GM19324 (cell line): ENCODE measurements around the gene RAB44.

ENCODE experiments used
- ATAC-seq: cut with Tn5 transposase; IDR thresholded peaks from one replicate; pipeline ENCODE4 v1.9.1; 2021; ENCODE audit warnings: mild to moderate bottlenecking, moderate library complexity; ENCODE audit not compliant: unreplicated experiment, low FRiP score

The RAB44 gene

DNA sequence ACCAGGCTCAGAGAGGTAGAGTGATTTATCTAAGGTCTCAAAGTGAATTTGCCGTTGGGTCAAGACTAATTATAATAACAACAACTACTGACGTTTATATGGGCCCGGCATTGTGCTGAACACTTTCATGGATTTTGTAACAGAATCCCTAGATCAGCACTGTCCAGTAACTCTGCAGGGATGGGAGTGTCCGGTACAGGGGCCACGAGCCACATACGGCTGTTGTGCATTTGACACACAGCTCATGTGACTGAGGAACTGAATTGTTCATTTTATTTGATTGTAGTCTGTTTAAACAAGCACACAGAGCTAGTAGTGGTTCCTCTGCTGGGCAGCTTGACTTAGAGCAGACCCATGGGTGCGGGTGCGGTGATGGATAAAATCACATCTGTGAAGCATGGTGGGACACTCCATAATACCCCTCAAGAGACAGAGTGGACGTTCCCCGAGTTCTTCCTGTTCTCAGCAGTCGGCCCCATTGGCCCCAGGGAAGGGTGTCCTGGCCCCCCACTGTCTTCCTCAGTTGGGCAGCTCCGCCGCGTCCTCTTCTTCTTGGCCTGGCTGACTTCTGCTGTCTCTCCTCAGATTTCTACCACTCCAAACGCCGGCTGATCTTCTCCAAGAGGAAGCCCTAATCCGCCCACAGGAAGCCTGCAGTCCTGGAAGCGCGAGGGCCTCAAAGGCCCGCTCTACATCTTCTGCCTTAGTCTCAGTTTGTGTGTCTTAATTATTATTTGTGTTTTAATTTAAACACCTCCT, 12.3 kb upstream of the RAB44 start:
- ATAC-seq = no peak

DNA sequence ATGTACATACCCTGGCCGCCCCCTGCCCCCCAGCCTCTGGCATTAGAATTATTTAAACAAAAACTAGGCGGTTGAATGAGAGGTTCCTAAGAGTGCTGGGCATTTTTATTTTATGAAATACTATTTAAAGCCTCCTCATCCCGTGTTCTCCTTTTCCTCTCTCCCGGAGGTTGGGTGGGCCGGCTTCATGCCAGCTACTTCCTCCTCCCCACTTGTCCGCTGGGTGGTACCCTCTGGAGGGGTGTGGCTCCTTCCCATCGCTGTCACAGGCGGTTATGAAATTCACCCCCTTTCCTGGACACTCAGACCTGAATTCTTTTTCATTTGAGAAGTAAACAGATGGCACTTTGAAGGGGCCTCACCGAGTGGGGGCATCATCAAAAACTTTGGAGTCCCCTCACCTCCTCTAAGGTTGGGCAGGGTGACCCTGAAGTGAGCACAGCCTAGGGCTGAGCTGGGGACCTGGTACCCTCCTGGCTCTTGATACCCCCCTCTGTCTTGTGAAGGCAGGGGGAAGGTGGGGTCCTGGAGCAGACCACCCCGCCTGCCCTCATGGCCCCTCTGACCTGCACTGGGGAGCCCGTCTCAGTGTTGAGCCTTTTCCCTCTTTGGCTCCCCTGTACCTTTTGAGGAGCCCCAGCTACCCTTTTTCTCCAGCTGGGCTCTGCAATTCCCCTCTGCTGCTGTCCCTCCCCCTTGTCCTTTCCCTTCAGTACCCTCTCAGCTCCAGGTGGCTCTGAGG, 11.5 kb upstream of the RAB44 start:
- no peak for ATAC-seq

DNA sequence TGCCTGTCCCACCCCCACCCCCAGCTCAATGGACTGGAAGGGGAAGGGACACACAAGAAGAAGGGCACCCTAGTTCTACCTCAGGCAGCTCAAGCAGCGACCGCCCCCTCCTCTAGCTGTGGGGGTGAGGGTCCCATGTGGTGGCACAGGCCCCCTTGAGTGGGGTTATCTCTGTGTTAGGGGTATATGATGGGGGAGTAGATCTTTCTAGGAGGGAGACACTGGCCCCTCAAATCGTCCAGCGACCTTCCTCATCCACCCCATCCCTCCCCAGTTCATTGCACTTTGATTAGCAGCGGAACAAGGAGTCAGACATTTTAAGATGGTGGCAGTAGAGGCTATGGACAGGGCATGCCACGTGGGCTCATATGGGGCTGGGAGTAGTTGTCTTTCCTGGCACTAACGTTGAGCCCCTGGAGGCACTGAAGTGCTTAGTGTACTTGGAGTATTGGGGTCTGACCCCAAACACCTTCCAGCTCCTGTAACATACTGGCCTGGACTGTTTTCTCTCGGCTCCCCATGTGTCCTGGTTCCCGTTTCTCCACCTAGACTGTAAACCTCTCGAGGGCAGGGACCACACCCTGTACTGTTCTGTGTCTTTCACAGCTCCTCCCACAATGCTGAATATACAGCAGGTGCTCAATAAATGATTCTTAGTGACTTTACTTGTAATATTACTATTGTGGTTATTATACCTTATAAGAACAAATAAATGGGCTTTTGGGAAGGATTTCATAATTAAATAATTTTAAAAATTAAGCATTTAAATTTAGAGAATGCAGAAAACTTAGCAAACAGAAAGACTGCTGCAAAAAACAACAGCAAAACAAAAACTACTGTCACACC, 10.7 kb upstream of the RAB44 start:
- no peak for ATAC-seq

DNA sequence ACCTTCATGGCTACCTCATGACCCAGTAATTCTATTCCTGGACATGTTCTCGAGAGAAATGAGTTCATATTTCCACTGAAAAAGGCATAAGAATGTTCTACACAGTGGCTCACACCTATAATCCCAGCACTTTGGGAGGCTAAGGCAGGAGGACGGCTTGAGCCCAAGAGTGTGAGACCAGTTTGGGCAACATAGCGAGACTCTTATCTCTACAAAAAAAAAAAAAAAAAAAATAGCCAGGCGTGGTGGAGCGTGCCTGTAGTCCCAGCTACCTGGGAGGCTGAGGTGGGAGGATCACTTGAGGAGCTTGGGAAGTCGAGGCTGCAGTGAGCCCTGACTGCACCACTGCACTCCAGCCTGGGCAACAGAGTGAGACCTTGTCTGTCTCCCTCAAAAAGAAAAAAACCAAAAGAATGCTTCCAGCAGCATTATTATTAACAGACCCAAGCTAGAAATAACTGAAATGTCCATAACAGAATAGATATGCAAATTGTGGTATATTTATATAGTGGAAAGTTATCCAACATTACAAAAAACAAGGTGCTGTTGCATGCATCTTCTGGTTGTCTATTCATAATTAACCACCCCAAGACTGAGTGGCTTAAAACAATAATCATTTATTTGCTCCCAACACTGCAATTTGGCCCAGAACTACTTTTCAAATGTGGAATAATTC, 9.4 kb upstream of the RAB44 start:
- ATAC-seq = no peak

DNA sequence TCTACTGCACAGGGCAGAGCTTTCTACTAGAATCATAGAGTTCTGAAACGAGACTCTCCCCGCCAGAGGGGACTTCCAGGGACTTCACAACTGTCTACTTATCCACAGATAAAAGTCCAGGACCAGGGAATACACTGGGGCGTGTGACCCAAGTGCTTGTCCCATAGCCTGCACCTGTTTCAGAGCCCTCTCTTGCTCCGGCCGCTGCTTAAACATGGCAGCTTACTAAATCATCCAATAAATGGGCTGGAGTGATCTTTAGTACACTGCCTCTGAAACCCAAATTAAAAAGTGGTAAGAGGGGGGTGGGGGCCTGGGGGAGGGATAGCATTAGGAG, 8.9 kb upstream of the RAB44 start:
- ATAC-seq = no peak

DNA sequence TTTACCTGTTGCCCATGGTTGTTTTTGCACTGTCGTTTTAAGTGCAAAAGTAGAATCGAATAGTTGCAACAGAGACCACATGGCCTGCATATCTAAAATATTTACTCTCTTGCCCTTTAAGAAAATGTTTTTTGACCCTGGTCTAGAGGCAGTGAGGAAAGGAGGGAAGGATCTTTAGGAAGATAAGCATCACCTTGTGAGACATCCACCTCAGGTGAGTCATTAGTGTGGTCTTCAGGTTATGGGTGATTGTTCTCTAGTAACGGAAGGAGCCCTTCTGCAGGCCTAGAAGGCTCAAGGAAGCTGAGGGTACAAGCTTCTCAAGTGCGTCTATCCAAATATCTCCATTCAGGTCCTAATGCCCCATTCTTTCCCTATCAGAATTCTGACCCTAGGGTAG, 6.6 kb upstream of the RAB44 start:
- ATAC-seq = no peak

DNA sequence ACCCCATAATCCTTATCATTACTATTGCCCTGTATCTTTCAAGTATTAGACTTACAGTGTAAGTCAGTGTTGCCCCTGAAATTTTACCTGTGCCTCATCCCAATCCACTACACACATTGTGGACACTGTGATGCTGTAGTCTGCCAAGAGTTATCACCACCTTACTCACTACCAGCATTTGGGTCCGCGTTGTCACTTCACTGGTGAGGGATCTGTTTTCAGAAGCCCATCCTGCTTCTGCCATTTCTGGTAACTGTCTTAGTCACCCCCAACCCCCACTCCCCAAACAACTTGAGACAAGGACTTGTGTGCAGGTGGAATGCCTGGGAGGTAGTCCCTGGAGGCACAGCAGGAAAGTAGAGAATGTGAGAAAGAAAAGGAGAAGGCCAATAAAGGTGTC, 6.0 kb upstream of the RAB44 start:
- no peak for ATAC-seq

DNA sequence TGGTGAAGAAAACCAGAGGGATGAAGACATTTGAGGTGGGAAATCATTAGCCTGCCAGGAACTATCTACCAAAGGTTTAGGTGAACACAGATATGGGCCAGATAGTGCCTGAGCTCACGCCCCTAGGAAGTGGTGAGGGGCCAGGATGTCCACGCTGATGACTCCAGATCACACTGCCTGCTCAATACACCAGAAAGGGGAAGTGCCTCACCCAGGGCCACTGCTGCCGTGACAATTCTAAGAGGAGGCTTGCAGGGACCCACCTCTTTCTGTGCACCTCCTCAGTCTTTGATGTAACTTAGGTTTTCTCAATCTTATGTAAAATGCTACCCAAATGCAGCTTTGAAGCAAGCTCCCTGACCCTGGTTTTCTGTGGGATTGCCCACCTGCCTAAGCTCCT, 5.4 kb upstream of the RAB44 start:
- no peak for ATAC-seq

DNA sequence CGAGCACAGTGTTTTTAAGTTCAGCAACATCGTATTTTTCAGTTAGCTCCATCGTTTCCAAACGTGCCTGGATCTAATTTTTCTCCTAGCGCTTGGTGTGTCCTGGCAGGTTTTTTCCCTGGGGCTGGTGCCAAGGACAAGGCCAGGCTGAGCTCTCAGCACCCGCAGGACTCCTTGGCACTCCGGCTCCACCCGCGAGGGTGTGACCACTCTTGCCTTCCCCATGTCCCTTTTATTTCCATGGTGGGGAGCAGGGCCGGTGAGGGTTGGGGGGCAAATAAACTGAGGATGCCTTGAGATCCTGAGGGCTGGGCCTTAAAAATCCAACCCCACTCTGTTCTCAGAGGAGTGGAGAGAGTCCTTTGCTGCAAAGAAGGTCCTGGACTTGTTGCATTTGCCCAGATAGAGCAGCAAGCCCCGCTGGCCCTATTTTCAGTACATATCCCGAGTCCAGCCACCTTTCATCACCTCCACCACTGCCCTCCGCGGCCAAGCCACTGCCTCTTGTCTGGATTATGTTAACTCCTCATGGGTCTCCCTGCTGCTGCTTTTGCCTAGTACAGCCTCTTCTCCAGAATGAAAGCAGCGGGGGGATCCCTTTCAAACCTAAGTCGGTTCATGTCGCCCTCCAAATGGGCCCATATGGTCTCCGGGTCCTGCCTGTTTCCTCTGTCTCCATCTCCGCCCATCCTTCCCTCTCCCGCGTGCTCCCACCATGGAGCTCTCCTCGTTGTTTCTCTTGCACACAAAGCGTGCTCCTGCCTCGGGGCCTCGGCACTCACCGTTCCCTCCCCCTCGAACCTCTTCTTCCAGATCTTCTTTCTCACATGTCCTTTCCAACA, 4.5 kb upstream of the RAB44 start:
- ATAC-seq = no peak

DNA sequence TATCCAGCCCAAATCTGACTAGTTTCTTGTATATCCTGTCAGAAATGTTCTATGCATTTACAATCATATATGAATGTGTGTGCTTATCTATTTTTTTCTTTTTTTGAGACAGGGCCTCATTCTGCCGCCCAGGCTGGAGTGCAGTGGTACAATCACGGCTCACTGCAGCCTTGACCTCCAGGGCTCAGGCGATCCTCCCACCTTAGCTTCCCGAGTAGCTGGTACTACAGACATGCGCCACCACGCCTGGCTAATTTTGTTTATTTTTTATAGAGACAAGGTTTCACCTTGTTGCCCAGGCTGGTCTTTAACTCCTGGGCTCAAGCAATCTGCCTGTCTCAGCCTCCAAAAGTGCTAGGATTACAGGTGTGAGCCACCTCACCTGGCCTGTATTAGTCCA, 3.0 kb upstream of the RAB44 start:
- ATAC-seq = no peak

DNA sequence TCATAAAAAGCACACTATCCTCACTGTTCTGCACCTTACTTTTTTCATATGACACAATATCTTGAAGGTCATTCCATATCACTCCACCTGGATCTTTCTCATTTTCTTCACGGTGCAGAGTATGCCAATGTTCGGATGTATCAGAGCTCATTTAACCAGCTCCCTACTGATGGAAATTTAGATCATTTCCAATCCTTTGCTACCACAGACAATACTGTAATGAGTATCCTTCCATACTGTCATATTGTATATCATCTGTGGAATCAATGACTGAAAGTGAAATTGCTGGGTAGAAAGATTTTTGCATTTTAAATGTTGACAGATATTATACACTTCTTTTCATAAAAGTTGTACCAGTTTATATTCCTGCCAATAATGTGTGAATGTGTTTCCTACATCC, 2.2 kb upstream of the RAB44 start:
- ATAC-seq = no peak

DNA sequence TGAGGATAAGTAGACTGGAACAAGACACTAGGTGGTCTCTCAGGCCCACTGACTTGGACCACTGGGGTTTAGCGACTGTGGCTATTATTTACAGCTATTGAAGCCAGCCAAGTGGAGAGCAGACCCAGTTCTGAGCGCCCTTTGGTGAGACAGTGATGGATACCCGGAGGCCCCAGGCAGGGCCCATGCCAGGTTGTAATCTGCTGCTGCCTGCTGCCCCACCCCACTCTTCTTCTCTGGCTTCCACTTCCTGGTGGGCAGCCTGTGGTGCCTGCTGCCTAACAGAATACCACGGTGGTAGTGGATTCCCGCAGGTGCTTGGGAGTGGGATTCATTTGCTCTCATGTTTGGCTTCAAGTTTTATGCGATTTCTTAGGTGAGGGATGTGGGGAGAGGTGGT, 570 bp downstream of the RAB44 start:
- ATAC-seq = no peak

DNA sequence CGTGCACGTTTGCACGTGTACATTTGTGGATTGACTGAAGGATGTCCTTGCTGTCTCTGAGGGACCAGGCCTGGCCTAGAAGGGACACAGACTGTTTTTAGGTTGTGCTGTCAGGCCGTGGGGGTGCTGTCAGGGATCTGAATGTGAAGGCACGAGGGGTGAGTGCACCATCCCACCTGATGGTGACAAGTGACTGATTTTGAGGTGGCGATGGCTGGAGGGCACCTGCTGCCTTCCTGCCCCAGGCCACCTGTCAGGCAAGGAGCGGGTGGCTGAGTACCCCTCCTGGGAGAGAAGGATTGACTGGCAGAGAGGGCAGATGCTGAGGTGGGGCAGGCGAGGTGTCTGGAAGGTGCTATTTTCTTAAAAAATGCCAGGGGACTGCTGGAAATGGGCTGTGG, 1.2 kb downstream of the RAB44 start:
- ATAC-seq = no peak

DNA sequence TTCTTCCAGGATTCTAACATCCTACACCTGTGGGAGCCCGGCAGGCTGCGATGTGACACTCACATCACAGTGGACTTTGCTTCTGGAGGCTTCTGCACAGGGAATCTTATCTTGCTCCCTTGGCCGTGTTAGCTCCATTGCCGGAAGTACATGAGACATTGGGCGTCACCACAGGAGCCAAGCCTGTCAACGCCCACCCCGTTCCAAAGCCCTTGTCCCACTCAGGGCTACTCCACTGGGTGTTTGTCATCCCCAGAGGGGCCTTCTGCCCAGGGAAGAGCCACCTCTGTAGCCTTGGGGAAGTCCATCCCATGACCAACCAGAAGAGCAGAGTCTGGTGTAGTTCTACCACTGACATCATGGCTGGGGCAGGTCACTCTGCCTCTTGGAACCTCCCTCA, 1.7 kb downstream of the RAB44 start:
- ATAC-seq = no peak

DNA sequence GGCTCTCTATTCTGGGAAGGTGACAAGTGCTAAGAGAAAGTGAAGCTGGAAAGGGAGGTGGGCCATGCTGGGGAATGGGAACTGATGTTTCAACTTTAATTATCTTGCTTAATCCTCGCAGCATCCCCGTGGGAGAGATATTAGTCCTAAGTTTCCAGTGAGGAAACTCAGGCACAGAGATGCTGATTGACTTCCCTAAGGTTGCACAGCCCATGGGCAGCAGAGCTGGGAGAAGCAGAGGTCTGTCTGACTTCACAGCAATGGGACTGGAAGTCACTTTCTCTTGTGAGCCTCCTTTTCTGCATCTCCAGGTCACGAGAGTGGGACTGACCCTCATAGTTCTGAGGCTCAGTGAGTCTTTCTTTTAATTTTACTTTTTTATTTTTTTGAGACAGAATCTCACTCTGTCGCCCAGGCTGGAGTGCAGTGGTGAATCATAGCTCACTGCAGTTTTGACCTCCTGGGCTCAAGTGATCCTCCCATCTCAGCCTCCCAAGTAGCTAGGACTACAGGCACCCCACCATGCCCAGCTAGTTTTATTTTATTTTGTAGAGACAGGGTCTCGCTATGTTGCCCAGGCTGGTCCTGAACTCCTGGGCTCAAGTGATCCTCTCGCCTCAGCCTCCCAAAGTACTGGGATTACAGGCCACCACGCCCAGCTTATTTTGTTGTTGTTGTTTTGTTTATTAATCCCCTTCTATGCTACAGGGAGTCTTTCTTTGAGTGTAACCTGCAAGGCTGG, 2.6 kb downstream of the RAB44 start:
- no peak for ATAC-seq

DNA sequence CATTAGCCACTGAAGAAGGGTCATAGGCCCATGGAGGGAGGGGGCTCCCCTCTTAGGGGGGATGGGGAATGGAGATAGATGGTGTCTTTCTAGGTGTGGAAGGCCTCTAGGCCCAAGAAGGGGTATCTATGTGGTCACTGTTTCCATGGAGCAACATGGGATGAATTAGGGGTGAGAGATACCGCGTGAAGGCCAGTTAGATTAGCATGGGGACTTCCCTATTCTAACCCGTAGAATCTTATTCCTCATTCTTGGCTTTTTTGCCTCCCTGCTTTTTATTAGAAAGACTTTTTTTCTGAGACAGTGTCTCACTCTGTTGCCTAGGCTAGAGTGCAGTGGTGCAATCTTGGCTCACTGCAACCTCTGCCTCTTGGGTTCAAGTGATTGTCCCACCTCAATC, 3.2 kb downstream of the RAB44 start:
- no peak for ATAC-seq

DNA sequence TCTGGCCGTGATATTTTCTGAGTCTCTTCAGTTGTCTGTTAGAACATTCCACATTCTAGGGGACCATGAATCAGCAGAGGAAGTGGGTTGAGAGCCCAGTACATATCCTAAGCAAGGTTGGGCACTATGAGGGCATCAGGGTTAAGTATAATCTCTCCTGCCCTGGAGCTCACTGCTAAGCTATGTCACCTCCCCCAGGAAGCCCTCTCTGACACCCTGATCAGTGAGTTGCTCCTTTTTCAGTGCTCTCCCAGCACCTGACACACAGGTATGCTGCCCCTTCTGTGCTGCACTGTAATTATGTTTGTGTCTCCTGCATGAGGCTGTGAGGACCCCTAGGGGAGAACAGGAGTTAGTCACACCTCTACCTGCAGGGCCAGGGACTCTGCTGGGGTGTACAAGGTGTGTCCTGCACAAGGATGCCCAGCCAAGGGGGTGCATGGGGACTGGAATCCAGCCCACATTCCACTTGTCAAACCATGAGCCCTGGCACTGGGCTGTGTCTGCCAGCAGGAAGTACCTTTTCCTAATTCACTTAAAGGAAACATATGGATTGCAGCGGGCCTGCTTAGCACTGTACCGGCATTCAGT, 3.9 kb downstream of the RAB44 start:
- ATAC-seq = no peak

DNA sequence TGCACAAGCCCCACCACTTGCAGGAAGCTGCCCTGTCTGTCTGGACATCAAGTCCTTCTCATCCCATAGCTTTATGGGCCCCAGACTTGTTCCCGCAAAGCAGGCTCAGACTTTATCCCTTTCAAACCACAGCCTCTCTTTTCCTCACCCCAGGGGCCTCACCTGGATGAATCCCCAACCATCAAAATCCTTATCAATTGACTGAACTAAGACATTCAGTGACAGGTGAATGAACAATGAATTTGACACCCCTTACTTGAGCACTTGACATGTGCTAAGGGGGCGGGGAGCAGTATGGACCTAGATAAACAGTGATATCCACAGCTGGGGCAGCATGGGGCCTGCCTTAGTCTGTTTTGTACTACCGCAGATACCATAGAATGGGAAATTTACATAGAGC, 5.0 kb downstream of the RAB44 start:
- ATAC-seq = no peak

DNA sequence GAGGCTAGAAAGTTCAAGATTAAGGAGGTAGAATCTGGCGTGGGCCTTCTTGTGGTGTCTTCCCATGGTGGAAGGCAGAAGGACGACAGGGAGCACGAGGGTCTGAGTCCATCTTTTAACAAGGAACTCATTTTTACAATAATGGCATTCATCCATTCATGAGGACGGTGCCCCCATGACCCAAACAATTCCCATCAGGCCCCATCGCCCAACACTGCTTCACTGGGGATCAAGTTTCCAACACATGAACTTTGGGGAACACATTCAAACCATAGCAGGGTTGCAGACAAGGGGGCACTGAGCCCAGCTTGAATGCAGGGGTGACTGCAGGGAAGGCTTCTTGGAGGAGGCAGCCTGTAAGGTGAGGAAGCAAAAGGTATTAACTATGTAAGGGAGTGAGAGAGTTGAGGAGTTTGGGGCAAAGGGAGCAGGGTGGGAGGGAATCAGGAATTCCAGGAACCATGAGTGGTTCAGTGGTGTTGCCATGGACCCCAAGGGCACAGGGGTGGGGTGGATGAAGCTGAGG, 5.5 kb downstream of the RAB44 start:
- ATAC-seq = no peak
